CD4-positive, alpha-beta T cell treated with Interleukin-1 beta for 1 hour (primary cell): ENCODE data around the gene CPD.
"Not testable (repeated sequence)": the region's sequence is repeated elsewhere in the genome, so short reads cannot be mapped to it uniquely, and the experiment has no call there.

Experiments
- DNase-seq, 2 donors: peaks; one replicate each; pipeline ENCODE4 v3.0.0-alpha.2; 2020 to 2022

Gene CPD

GRCh38 chr17:30389756-30390300, 11.1 kb downstream of the CPD start:
- DNase-seq = no peak

GRCh38 chr17:30391534-30391933, 12.8 kb downstream of the CPD start:
- DNase-seq = no peak

DNA sequence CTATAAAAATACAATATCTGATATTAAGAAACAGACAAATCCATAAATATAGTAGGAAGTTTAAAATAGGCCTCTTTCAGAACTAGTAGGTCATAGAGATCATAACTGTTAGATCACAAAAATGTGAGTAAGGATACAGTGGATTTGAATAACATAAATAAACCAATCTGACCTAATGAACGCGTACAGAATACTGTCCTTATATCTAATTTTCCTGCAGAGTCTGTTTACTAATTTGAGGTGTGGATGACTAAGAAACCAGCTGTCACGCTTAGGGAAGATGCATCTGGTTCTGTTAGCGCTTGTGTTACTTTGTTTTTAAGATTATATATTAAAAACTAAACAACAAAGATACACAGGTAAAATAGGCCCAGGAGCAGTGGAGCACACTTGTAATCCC, 14.8 kb downstream of the CPD start:
- no peak for DNase-seq

- no peak for DNase-seq
These were observed 15.5 kb downstream of the CPD start for GRCh38 chr17:30393911-30394867.

- no peak for DNase-seq
These were observed 16.8 kb downstream of the CPD start for GRCh38 chr17:30395398-30396022.

DNA sequence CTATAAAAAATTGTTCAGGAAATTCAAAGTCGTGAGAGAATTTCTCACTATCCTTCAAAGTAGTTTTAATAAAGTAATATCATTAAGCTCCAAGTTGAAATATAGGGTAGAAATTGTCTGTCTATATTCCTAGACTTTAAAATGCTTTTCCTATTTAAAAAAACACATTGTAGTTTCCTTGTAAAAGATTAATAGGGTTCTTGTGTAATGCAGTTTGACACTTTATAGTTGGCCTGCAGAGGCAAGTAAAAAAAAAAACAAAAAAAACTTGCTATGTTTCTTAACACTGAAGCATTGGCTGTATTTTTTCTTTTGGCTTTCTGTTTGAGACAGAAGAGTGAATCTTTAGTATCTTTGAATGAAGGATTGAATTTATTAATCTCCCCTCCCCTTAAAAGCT, 17.4 kb downstream of the CPD start:
- no peak for DNase-seq

DNA sequence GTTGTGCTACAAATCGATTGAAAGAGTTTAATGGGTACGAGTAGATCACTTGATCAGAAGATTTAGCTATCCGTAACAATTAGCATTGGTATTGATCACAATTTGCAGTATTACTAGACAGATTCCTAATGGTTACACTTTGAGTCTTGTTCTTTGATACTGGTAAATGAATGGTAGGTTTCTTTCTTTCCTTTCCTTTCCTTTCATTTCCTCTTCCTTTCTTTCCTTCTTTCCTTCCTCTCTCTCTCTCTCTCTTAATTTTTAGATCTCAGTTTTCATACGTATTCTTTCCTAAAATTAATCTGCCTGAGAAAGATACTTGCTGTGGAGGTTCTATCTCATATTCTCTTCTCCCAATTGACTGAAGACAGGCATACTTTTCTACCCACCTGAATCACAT, 17.9 kb downstream of the CPD start:
- no peak for DNase-seq

- DNase-seq = no peak
These were observed 19.8 kb downstream of the CPD start for GRCh38 chr17:30398328-30399041.

DNA sequence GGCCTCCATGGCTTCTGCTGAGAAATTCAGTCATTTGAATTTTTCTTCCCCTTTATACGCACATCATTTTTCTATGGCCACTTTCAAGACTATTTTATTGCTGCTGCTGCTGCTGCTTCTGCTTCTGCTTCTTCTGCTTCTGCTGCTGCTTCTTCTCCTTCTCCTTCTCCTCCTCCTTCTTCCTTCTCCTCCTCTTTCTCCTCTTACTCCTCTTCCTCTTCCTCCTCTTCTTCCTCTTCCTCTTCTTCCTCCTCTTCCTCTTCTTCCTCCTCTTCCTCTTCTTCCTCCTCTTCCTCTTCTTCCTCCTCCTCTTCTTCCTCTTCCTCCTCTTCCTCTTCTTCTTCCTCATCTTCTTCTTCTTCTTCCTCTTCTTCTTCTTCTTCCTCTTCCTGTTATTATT, 22.4 kb downstream of the CPD start:
- DNase-seq = no peak

DNA sequence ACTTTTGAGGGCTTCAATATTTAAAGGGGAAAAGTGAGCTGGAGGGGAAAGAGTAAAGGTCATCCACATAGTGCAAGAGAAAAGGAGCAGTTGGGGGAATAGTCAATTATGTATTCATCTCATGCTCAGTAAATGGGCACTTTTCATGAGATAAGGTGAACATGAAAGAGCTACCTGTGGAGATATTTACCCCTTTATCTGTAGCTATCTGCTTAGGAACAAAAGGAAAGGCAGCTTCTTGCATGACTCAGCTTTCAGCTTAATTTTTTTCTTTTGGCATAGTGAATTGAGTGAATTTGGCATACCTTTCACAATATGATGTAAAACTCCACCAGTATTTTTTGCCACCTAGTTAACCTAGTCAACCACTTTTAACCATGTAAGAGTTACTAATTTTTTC, 26.4 kb downstream of the CPD start:
- no peak for DNase-seq

DNA sequence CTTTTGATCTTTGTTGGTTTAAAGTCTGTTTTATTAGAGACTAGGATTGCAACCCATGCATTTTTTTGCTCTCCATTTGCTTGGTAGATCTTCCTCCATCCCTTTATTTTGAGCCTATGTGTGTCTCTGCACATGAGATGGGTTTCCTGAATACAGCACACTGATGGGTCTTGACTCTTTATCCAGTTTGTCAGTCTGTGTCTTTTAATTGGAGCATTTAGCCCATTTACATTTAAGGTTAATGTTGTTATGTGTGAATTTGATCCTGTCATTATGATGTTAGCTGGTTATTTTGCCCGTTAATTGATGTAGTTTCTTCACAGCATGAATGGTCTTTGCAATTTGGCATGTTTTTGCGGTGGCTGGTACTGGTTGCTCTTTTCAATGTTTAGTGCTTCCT, 31.9 kb downstream of the CPD start:
- not testable (repeated sequence) for DNase-seq

DNA sequence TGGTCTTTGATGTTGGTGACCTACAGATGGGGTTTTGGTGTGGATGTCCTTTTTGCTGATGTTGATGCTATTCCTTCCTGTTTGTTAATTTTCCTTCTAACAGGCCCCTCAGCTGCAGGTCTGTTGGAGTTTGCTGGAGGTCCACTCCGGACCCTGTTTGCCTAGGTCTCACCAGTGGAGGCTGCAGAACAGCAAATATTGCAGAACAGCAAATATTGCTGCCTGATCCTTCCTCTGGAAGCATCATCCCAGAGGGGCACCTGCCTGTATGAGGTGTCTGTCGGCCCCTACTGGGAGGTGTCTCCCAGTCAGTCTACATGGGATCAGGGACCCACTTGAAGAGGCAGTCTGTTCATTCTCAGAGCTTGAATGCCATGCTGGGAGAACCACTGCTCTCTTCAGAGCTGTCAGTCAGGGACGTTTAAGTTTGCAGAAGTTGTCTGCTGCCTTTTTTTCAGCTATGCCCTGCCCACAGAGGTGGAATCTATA, 33.3 kb downstream of the CPD start:
- not testable (repeated sequence) for DNase-seq

- no peak for DNase-seq
These were observed 34.4 kb downstream of the CPD start for GRCh38 chr17:30413109-30413508.

- DNase-seq = no peak
These were observed 35.8 kb downstream of the CPD start for GRCh38 chr17:30414486-30414885.

- DNase-seq = no peak
These were observed 36.8 kb downstream of the CPD start for GRCh38 chr17:30415491-30415890.

DNA sequence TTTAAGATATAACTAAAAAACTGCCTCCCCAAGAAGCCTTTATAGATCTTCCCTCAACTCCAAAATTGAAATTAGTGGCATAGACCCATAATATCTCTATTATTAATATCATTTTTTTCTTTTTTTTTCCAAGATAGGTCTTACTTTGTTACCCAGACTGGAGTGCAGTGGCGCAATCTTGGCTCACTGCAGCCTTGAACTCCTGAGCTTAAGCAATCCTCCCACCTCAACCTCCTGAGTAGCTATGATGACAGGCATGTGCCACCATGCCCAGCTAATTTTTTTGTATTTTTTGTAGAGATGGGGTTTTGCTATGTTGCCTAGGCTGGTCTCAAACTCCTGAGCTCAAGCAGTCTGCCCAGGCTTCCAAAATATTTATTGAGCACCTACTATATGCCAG, 39.3 kb downstream of the CPD start:
- DNase-seq = not testable (repeated sequence)

- DNase-seq = no peak
These were observed 42.9 kb downstream of the CPD start for GRCh38 chr17:30421592-30421991.

DNA sequence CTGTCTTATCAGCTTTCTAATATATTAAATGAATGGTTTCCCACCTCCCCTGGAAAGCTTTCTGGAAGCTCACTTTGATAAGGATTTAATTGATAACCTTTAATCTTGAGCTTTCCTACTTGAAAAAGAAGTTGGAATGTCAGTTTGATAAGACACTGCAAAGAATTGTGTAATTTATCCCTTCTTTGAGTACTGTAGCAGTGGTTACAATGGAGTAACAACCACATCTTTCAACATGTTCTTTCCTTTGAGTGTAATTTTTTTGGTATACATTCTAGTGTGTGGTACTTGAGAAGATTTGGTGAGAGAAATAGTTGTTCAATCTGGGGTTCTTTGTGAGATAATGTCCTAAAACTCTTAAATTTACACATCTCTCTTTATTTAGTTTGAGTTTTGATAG, 43.4 kb downstream of the CPD start:
- no peak for DNase-seq

DNA sequence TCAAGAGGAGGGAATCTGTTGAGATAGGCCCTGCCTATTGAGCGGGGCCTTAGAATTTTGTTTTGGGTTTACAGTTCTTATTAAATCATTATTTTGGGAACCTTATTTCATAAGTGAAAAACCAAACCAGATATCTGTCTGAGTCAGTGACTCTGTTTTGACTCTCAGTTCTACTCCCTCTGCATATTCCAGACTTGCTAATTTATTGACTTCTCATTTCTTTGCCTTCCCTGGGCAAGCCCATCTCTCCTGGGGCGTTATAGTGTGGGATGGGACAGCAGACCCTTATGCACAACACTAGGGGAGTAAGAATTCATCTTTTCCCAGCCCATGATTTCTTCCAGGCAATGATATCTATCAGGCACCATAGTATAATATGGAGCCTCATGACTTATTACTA, 45.7 kb downstream of the CPD start:
- DNase-seq = no peak

- DNase-seq = no peak
These were observed 47.6 kb downstream of the CPD start for GRCh38 chr17:30426292-30426691.

GRCh38 chr17:30427611-30428010, 48.9 kb downstream of the CPD start:
- DNase-seq = no peak

DNA sequence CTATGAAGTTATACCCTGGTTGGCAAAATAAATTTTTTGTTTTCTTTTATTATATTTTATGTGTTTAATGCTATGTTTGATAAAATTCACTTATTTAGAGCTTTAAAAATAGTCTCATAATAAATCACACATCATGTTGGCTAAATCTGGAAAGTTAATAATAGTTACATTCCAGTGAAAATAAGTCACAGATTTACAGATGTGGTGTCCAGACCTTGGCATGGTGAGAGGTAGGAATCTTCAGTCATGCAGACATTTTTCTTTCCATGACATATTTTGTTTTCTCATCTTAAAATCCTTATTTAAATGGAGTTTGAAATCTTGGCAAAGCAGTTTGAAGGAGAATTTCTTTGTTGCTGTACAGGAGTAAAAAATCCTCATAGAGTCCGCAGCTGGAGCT, 50.4 kb downstream of the CPD start:
- no peak for DNase-seq

- no peak for DNase-seq
These were observed 54.8 kb downstream of the CPD start for GRCh38 chr17:30433514-30433913.
